Measurements from ENCODE around the gene CENPC.
"Not testable (repeated sequence)": the region's sequence is repeated elsewhere in the genome, so short reads cannot be mapped to it uniquely, and the experiment has no call there.

The CENPC gene

DNA sequence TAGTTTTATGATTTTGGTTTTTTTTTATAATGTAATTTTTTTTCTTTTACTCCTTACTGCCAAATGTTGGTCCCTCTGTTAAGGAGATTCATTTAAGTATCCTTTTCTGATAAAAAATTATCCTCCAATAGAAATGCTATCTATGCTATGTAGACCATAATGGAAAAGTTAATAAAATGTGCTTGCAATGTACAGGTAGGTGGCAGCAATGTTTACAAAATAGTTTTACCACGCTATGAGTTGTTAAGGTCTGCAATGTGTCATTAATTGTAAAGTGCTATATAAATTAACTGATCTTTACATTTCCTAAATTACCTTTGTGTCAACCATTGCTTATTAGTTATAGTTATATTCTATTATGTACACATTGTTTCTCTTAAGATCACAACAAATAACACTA lies 3.8 kb upstream of the CENPC start:
- DNase-seq, result no peak

DNA sequence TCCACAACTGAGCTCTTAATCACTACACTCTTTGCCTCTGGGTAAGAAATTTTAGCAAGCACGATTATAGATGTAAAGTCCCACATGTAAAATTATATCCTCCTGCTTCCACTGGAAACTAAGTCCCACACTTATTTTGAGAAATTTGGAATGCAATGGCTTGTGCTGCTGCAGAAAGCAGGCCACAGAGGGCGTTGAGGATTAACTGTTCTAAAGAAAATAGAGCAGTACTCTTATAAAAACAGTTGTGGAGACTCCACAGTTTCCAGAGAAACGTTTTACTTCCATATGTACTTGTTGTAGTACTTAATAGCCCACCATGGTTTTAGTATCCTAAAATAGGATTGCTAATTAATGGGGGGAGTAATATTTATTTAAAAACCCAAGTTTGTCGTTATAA lies 1.7 kb upstream of the CENPC start:
- no peak for DNase-seq

DNA sequence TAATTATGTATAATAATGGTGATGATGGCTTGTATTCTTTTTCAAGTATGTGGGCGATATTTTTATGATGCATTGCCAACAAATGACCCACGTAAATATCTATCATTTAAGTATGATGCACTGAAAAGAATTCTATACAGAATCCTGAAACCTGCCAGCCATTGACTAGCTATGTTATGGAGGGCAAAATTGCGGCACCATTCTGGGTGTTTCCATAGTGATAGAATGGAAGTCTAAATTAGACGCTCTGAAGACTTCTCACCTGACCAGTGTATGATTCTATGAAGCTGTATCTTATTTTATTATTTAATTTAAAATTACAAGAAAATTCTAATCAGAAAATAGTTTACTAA lies 677 bp upstream of the CENPC start:
- no peak for DNase-seq

DNA sequence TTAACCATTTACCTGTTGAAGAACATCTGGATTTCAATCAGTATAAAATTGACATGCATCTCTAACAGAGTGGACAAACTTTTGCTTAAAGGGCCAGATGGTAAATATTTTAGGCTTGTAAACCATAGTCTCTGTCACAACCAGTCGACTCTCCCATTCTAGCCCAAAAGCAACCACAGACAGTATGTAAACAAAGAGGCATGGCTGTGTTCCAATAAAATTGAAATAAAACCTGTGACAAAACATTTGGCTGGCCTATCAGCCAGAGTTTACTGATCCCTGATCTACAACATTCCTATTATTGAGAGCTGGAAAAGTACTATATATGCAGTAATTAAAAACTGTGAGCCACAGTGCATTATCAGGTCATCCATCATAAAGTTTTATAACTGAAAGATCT lies 3.2 kb downstream of the CENPC start:
- DNase-seq, result no peak

DNA sequence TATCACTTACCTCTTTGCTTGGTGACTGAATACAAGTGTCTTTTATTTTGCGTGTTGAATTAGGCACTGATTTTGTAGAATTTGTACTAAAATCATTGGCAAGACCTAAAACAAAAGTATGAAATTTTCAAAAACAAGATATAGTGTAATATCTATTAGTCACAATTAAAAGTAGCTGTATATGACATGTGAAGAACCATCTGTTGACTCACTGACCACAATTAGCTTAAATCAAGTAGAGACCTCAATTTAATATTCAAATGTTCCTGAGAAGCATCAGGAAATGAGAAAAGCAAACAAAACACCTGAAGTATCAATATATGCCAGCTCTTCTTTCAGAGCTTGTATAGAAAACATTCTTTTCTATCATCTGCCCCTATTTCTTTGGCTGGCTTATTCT lies 5.5 kb downstream of the CENPC start:
- no peak for DNase-seq

DNA sequence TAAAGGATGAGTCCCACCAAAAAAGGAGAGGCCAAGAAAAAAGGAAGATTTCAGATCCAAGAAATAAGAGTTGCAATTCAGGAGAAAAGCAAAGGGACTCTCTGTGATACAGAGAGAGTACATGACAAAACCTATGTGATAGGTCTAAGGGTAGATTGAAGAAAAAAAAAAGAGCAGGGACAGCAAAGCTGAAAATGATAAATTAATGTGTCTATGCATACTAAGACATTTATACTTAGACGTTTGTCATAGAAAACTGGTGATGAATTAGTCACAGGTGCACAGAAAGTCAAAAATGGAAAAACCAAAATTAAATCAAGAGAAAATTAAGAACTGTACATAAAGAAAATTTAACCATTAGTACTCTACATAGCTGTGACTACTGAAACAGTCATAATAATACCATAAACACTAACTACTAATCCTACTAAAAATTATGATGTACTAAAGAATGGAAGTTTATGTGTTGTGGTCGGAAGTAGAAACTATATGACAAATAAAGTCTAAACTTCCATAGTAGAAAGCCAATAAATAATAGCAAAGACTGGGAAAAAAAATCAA lies 9.9 kb downstream of the CENPC start:
- DNase-seq, result no peak

DNA sequence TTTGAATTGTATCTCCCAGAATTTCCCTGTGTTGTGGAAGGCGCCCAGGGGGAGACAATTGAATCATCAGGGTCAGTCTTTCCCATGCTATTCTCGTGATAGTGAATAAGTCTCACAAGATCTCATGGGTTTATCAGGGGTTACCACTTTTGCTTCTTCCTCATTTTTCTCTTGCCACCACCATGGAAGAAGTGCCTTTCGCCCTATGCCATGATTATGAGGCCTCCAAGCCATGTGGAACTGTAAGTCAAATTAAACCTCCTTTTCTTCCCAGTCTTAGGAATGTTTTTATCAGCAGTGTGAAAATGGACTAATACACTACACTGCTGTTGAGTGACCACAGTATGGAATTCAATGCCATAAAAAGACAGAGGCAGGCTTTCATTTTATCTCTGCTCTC lies 12.2 kb downstream of the CENPC start:
- DNase-seq, result no peak

DNA sequence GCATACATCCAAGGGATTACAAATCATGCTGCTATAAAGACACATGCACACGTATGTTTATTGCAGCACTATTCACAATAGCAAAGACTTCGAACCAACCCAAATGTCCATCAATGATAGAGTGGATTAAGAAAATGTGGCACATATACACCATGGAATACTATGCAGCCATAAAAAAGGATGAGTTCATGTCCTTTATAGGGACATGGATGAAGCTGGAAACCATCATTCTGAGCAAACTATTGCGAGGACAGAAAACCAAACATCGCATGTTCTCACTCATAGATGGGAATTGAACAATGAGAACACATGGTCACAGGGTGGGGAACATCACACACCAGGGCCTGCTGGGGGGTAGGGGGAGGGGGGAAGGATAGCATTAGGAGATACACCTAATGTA lies 12.9 kb downstream of the CENPC start:
- not testable (repeated sequence) for DNase-seq

DNA sequence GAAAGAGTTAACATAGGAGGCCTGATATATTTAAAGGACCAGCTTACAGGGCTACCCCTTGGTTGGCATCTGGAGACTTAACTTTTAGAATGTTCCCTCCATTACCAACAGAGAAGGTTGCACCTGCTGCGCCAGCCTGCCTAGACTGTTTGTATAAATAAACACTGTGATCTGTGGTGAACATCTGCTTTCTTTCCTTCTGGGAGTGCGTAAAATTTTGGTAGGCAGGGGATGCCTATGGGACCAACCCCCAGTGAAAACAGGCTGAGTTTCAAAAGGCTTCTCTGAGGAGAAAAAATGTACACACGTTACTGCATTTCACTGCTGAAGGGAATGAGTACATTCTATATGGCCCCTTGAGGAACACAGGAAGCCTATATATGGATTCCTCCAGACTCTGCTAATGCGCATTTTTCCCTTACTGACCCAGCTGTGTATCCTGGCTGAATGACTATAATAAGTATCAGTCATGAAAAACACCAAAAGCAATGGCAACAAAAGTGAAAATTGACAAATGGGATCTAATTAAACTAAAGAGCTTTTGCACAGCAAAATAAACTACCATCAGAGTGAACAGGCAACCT lies 13.8 kb downstream of the CENPC start:
- DNase-seq, result peak; percentile 47

DNA sequence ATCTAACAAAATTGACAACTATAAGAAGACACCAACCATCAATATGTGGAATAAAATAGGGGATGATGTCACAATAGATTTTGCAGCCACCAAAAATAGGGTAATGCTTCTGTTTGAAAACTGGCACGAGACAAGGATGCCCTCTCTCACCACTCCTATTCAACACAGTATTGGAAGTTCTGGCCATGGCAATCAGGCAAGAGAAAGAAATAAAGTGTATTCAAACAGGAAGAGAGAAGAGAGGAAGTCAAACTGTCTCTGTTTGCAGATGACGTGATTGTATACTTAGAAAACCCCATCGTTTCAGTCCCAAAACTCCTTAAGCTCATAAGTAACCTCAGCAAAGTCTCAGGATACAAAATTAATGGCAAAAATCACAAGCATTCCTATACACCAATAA lies 21.2 kb downstream of the CENPC start:
- not testable (repeated sequence) for DNase-seq

DNA sequence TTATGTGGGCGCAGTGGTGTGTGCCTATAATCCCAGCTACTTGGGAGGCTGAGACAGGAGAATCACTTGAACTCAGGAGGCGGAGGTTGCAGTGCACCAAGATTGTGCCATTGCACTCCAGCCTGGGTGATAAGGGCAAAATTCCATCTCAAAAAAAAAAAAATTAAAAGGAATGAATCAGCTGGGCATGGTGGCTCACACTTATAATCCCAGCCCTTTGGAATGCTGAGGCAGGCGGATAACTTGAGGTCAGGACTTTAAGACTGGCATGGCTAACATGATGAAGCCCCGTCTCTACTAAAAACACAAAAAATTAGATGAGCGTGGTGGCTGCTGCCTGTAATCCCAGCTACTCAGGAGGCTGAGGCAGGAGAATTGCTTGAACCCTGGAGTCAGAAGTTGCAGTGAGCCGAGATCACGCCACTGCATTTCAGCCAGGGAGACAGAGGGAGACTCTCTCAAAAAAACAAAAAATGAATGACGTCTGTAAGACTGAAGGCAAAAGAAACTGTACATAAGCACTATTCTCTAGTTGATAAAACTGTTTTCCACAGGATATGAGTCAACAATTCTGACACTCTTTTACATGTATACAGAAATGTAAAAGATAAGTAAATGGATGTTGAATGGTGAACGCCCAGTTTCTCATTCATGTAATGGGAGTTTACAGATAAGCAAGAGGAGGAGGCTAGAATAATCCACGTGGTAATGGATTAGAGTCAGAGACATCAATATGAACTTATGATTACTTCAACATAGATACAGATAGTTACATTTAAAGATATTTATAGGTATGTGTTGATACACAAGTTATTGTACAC lies 22.2 kb downstream of the CENPC start:
- no peak for DNase-seq

DNA sequence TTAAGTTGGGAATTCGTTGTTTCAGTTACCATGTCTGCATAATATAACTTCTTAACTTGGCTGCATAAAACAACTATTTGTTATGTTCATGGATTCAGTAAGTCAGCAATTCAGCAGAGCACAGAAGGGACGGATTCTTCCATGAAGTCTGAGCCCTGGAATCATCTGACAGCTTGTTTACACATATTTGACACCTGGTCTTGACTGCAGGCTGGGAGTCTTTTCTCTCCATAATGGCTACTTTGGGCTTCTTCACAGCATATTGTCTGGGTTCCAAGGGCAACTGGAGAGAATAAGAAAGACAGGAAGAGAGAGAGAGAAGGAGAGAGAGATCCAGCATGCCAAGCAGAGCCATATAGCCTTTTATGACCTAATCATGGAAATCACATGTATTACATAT lies 23.1 kb downstream of the CENPC start:
- DNase-seq, result no peak

DNA sequence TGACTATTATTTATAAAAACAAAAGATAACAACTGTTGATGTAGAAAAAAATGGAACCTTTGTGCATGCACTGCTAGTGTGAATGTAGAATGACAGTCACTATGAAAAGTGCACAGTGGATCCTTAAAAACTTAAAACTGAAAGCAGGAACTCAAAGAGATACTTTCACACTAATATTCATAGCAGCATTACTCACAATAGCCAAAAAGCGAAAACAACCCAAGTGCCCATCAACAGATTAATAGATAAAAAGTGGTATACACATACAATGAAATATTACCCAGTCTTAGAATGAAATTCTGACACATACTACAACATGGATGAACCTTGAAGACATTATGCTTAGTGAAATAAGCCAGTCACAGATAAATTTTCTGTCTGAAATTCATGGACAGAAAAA lies 23.8 kb downstream of the CENPC start:
- DNase-seq, result no peak

DNA sequence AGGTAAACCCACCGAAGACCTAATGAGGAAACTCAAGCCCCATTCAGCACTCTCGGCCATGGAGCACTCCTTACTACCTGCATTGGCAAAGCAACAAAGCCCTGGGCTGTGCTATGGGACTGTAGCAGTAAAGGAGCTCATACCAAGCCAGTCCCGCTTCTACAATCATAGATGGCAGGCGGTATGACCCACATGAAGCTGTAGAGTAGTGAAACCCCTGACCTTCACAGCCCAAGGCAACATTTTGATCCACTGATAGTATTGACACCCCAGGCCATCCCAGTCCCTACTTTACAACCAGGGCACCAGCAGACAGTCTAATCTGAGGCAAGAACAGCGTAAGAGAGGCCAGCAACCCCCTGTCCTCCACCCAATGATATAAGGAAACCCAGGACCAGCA lies 25.2 kb downstream of the CENPC start:
- DNase-seq, result no peak

DNA sequence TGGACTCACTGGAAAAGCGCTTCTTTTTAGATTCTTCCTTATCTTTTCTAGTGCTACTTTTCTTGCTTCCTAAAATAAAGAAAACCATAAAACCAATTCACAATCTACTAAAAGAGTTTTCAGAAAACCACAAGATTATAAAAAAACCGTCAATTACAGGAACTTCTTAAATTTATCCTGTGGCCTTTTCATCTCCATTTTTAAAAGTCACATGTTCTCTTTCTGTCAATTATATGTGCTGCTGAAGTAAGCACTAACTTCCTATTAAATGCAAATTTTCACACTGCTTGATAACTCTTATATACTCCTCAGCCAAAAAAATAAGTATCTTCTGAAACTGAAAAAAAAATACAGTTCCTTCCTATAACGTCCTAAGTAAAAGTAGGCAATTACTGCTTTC lies 32.8 kb downstream of the CENPC start:
- no peak for DNase-seq

DNA sequence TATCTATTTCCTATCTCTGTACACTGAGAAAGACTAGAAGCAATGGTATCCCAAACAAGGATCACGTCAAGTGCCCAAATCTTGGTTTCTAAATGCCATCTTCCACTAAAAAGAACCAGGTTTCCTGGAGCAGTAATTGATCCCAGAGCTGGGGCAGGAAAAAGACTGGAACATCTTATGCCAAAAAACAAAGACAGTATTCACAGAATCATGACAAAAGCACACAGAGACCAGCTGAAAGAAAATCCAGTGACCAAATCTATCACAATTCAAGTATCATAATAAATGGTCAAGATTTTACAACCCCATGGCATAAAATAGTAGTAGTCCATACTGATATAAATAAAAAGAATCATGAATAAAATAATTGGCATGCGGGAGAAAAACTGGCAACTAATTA lies 44.9 kb downstream of the CENPC start:
- no peak for DNase-seq

DNA sequence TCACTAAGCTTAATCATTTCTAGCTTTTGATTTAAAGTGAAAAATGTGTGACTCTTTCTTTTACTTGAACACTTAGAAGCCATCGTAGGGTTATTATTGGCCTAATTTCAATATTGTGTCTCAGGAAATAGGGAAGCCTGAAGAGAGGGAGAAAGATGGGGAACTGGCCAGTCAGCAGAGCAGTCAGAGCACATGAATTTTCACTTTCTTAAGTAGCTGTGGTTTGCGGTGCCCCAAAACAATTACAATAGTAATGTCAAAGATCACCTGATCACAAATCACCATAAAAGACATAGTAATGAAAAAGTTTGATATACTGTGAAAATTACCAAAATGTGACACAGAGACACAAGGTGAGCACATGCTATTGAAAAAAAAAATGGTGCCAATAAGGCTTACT lies 45.5 kb downstream of the CENPC start:
- DNase-seq, result no peak

DNA sequence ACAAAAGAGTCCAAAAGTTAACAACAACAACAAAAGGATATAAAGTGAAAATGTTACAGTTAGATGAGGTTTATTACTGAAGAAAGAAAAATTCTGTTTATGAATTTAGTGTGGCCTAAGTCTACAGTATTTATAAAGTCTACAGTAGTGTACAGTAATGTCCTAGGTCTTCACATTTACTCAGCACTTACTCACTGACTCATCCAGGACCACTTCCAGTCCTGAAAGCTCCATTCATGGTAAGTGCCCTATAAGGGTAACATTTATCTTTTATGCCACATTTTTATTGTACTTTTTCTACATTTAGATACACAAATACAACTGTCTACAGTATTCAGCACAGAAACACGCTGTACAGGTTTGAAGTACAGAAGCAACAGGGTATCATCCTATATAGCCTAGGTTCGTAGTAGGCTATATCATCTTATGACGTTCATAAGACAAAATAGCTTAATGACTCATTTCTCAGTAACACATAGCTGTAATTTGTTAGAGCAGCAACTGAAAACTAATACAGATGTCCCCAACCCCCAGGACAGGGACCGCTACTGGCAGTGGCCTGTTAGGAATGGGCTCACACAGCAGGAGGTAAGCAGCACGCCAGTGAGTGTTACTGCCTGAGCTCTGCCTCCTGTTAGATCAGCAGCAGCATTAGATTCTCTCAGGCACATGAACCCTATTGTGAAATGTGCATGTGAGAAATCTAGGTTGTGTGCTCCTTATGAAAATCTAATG lies 61.3 kb downstream of the CENPC start:
- DNase-seq, result no peak

DNA sequence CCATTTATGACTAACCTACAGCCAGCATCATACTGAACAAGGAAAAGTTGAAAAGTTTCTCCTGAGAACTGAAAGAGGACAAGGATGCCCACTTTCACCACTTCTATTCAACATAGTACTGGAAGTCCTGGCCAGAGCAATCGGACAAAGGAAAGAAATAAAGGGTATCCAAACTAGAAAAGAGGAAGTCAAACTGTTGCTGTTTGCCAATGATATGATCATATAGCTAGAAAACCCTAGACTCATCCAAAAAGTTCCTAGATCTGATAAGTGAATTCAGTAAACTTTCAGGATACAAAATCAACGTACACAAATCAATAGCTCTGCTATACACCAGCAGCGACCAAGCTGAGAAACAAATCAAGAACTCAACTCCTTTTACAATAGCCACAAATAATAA lies 64.5 kb downstream of the CENPC start:
- DNase-seq, result no peak

DNA sequence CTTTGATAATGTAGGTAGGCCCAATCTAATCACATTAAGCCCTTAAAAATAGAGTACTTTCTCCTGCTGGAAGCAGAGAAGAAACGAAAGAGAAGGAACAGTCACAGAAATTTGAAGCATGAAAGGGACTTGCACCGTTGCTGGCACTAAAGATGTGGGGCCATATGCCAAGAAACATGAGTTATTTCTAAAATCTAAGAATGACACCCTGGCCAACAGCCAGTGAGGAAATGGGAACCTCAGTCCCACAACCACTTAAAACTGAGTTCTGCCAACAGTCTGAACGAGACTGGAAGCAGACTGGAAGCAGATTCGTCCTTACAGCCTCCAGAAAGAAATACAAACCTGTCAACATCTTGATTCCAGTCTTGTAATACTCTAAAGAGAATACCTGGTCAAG lies 70.1 kb downstream of the CENPC start:
- no peak for DNase-seq

DNA sequence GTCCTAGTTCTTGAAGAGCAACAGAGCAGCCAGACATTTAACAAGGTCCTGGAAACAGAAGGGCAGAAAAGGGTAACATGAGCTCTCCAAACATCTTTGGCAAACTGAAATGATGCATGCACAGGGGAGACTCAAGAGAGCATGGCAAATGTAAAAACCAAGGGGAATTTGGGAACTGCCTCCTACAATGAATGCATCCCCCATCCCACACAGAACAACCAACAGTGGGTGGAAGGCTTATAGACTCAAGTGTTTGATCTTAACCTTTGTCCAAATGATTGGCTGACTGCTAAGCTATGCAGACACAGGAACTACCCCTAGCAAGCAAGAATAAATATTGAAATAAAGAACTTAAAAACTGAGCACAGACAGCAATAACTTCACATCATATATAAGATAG lies 74.4 kb downstream of the CENPC start:
- DNase-seq, result no peak

DNA sequence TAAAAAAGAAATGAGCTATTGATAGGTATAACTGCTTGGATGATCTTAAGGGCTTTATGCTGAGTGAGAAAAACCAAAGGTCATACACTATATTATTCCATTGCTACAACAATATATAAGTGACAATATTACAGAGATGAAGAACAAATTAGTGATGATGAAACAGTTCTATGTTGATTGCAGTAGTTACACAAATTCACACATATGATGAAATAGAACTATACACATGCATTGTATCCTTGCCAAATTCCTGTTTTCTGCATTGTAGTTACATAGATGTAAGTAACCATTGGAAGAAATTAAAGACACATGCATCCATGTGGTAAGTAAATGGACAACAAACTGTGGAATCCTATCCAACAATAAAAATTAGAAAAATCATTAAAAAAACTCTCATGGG lies 76.5 kb downstream of the CENPC start:
- no peak for DNase-seq

DNA sequence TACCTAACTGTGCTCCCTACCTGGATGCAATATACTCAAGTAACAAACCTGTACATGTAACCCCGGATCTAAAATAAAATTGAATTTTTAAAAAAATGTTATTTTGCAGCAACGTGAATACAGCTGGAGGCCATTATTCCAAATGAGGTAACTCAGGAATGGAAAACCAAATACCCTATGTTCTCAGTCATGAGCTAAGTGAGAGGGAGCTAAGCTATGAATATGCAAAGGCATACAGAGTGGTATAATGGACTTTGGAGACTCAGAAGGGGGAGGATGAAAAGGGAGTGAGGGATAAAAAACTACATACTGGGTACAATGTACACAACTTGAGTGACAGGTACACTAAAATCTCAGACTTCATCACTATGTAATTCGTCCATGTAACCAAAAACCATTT lies 78.6 kb downstream of the CENPC start:
- no peak for DNase-seq

DNA sequence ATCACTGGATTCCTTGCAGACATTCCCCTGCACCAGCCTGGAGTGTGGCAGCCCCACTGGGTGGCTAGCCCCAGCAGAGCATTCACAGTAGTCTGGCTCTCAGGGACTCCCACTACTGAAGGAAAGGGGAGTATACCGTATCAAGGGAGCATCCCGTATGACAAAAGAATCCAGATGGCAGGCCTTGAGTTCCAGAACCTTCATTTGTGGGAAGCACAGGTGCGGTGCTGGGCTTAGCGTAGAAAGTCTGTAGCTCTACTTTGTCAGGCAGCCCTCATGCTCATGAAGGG lies 79.6 kb downstream of the CENPC start:
- DNase-seq, result no peak
